Motor neuron (in vitro differentiated cells): ENCODE data around the gene IFNA8. TPM values are rescaled to one million over a fixed set of nuclear protein-coding genes. Genes with fewer than 3 reads are reported as not detected.
"Not testable (repeated sequence)": the region's sequence is repeated elsewhere in the genome, so short reads cannot be mapped to it uniquely, and the experiment has no call there.

ENCODE experiments used
- ATAC-seq, 8 experiments: fragments of 200-7000 bp; cut with Tn5 transposase; replicated peaks in 6 of 8; 2 replicates each; pipeline ENCODE4 v1.8.0; 2021; ENCODE audit warnings: mild to moderate bottlenecking in 8 of 8, moderate library complexity in 8 of 8
- H3K27ac ChIP-seq, 2 donors: fragments of 250-450 bp; sonication (Bioruptor Pico); 2 replicates each; pipeline ENCODE4 v1.9.0; 2021; ENCODE audit warnings: antibody characterized with exemption in 2 of 2, mild to moderate bottlenecking in 2 of 2, moderate library complexity in 1 of 2
- H3K4me1 ChIP-seq, 2 donors: fragments of 250-450 bp; sonication (Bioruptor Pico); replicated peaks in 1 of 2; 2 replicates each; pipeline ENCODE4 v1.6.1; 2021; ENCODE audit warnings: antibody characterized with exemption in 2 of 2, mild to moderate bottlenecking in 2 of 2, moderate library complexity in 1 of 2
- H3K4me3 ChIP-seq, 5 donors: fragments of 250-450 bp; sonication (Bioruptor Pico); 2 replicates each; pipeline ENCODE4 v1.9.0; 2021; ENCODE audit warnings: antibody characterized with exemption in 5 of 5, mild to moderate bottlenecking in 5 of 5, moderate library complexity in 4 of 5
- WGBS, 10 experiments: fragments of 450-650 bp; shearing (Covaris generic); methylation state at CpG; one replicate each; pipeline ENCODE4 v1.0.0; 2022; 5-methylcytosine and 5-hydroxymethylcytosine counted together
- in situ Hi-C, 9 experiments: fragments of 400-800 bp; cut with MboI; loops; one replicate each; pipeline ENCODE4 v1.15.0; 2021; ENCODE audit warnings: low sequenced_read_pairs in 9 of 9, low pct_unique_long_range_greater_than_20kb in 2 of 9; ENCODE audit not compliant: unreplicated experiment in 9 of 9
- total RNA-seq, 8 experiments: library from RNA; unstranded; fragments of 300-600 nt; gene quantifications; 2 replicates each; pipeline versions ENCODE4 v1.2.3 to v1.2.4, GENCODE V29; 2022

IFNA8 gene
- not detected for total RNA-seq

GRCh38 chr9:21408817-21409216, at the start of gene IFNA8:
Gene IFNA8 (plus strand): TSS chr9:21409117. CDS start chr9:21409177, 60 bp downstream.
- 78 to 100% (median 88%) methylated on average over 1 of the region's 1 CpG; no CpG with 5 or more reads in 2 of the 10 experiments for WGBS, 10 experiments
- in situ Hi-C loops: loop anchor here in 1 of 9 experiments (25.0 kb wide), 1 partner anchor 97 kb away; the partner anchor contains the start of gene IFNA5
- no peak within 1 kb of the TSS for H3K4me3 ChIP-seq

DNA sequence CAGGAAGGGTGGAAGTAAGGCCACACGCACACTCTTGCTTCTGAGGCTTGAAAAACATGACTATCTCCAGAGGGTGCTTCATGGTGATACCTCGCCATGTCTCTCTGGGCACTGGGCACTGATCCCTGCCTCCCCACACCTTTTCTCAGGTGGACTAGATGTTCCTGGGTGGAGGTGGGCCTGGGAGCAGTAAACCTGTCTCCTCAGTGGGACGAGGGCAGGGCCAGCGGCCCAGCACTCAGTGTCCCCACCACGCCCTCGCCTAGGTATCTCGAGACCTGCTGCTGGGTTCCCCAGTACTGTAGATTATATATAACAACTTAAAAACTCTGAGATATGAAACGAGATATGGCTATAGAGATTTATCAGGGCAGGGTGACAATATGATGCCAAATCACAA, 46.6 kb upstream of the IFNA8 start:
- Histone ChIP-seq H3K4me1 (peaks cover 3 to 6% of the 10 kb centered on the region in 2 donors), H3K27ac (no peak overlapping the region), H3K4me3 (no peak overlapping the region)
- WGBS, 10 experiments: 14 to 89% (median 76%) methylated on average over 1 to 8 of the region's 8 CpGs; no CpG with 5 or more reads in 3 of the 10 experiments
- in situ Hi-C loops: no loop called here
- no peak for ATAC-seq

More at GRCh38 chr9:21408817-21409216, at the start of gene IFNA8:
- ATAC-seq: no peak
- no peaks in the 10 kb centered on the region for H3K4me1 ChIP-seq
- H3K27ac ChIP-seq: no peak within 1 kb of the TSS

GRCh38 chr9:21367169-21367568, 41.7 kb upstream of the IFNA8 start:
- WGBS, 10 experiments: 17 to 86% (median 82%) methylated on average over 1 of the region's 2 CpGs; no CpG with 5 or more reads in 6 of the 10 experiments
- in situ Hi-C loops, H3K27ac ChIP-seq, H3K4me3 ChIP-seq, ATAC-seq, H3K4me1 ChIP-seq: not testable (repeated sequence)

GRCh38 chr9:21367957-21368356, 41.0 kb upstream of the IFNA8 start, which contains the start of gene IFNA13:
Gene IFNA13 (minus strand): TSS chr9:21368057. CDS start chr9:21368010, 47 bp downstream.
- Histone ChIP-seq H3K27ac (no peak within 1 kb of the TSS), H3K4me1 (no peaks in the 10 kb centered on the region), H3K4me3 (no peak within 1 kb of the TSS)
- no peak for ATAC-seq
- WGBS, 10 experiments: 24 to 100% (median 91%) methylated on average over 1 to 2 of the region's 3 CpGs; no CpG with 5 or more reads in 1 of the 10 experiments
- in situ Hi-C loops: no loop called here

DNA sequence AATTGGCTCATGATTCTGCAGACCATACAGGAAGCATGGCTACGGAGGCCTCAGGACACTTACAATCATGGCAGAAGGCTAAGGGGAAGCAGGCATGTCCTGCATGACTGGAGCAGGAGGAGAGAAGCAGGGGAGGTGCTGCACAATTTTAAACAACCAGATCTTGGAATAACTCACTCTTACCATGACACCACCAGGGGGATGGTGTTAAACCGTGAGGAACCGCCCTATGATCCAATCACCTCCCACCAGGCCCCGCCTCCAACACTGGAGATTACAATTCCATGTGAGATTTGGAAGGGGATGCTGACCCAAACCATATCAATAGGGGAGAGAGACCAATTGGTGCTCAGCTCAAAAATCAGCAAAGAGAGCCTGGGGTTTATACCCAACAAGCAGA, 37.5 kb upstream of the IFNA8 start:
- H3K4me3 ChIP-seq, in situ Hi-C loops, H3K4me1 ChIP-seq, H3K27ac ChIP-seq: not testable (repeated sequence)
- WGBS, 10 experiments: 0 to 81% (median 29%) methylated on average over 2 to 4 of the region's 4 CpGs; no CpG with 5 or more reads in 5 of the 10 experiments
- peak in 1 of 8 experiments; percentile 33 for ATAC-seq

DNA sequence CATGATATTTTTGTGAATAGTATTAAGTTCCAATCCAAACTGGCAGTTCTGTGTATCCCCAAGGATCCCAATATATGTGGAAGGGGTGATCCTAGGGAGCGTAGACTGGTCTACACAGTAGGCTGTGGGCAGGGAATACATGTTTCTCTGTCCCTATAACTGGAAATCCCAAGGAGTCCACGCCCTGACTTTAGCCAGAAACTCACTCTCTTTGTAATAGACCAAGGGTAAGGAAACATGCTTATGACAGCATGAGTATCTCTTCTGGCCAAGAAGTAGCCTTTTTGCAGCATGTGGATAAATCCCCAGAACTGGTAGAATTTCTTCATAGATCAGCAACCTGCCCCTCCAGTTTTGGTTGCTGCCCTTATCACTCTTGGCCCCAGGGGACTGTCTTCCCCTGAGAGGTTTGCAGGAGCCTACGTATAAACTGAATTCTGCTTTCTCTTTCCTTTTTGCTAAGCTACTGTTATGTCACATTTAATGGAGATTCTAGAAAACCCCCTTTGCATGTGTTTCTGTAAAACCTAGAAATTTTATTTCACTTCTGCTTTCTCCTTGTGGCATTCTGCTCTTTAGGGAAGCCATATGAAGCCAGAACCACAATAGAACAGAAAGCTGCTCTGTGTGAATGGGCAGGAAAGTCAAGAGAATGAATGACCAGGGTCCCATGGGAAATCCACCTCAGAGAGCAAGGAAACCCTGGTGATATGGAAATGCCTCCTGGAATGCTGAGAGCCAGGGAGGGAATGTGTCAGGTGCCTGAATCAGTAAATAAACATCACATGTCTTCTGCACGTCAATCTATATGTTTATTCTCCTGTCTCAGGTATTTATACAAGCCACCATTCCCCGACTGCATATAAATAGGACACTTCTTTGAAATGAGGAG, 27.2 kb upstream of the IFNA8 start:
- 16 to 74% (median 36%) methylated on average over 2 to 4 of the region's 5 CpGs; no CpG with 5 or more reads in 1 of the 10 experiments for WGBS, 10 experiments
- in situ Hi-C loops: no loop called here
- H3K4me3 ChIP-seq: no peak overlapping the region
- H3K4me1 ChIP-seq: peaks cover 4 to 9% of the 10 kb centered on the region in 2 donors
- H3K27ac ChIP-seq: peak overlapping the region in 1 of 2 donors; percentile 45
- ATAC-seq: peak in 7 of 8 experiments; percentile 37 to 99 (median 91)

DNA sequence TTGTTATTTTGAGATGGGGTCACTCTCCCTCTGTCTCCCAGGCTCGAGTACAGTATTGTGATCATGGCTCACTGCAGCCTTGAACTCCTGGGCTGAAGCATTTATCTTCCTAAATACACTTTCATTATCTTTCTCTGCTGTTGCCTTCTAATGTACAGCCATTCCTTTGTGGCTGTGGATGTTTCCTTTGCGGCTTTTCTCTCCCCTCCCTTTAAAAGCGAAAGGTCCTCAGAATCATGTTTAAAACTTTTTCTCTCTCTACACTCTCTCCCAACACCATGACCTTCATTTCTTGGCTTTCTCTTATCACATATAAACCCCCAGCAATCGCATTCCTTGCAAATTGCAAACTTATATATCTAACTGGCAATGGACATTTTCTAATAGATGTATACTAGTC, 25.3 kb upstream of the IFNA8 start:
- no peak for ATAC-seq
- Histone ChIP-seq H3K4me1 (peaks cover 4 to 9% of the 10 kb centered on the region in 2 donors), H3K27ac (no peak overlapping the region), H3K4me3 (no peak overlapping the region)
- 53 to 81% (median 67%) methylated on average over 2 to 4 of the region's 4 CpGs for WGBS, 10 experiments
- in situ Hi-C loops: no loop called here

- no peak within 1 kb of the TSS for H3K27ac ChIP-seq
- WGBS, 10 experiments: 0 to 87% (median 60%) methylated on average over 1 of the region's 1 CpG; no CpG with 5 or more reads in 1 of the 10 experiments
- in situ Hi-C loops: no loop called here
- H3K4me3 ChIP-seq: no peak within 1 kb of the TSS
- no peak for ATAC-seq
- peaks cover 4 to 9% of the 10 kb centered on the region in 2 donors for H3K4me1 ChIP-seq
Measured at GRCh38 chr9:21385131-21385670, 23.7 kb upstream of the IFNA8 start, which contains the start of gene IFNA2. Gene IFNA2 (minus strand): TSS chr9:21385398. CDS start chr9:21385329, 69 bp downstream.

DNA sequence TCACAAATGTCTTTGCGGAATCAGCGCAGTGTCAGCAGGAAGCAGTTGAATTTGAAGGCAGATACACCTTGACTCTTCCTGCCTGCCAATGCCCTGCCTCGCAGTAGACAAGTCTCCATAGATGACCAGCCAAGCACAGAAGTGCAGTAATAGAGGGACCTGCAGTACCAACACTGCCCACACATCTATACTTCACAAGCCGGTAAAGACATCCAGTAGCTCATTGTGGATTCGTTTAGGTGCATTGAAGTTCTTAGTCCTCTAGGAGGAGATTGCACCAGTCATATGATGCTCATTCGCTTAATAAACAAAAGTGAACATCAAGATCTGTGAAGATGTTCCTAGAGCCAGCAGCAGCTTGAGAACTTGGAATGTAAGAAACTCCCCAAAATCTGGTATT, 16.6 kb upstream of the IFNA8 start:
- Histone ChIP-seq H3K4me1 (no peaks in the 10 kb centered on the region), H3K4me3 (no peak overlapping the region), H3K27ac (no peak overlapping the region)
- peak in 3 of 8 experiments; percentile 70 to 86 (median 77) for ATAC-seq
- in situ Hi-C loops: loop anchor here in 1 of 9 experiments (10.0 kb wide), 1 partner anchor 67 kb away; no protein-coding TSS in a partner anchor
- 70 to 94% (median 85%) methylated on average over 1 to 5 of the region's 6 CpGs; no CpG with 5 or more reads in 3 of the 10 experiments for WGBS, 10 experiments

- H3K4me1 ChIP-seq: no peaks in the 10 kb centered on the region
- in situ Hi-C loops: loop anchor here in 1 of 9 experiments (10.0 kb wide), 1 partner anchor 71 kb away; no protein-coding TSS in a partner anchor
- WGBS, 10 experiments: 2 to 72% (median 17%) methylated on average over 2 to 37 of the region's 40 CpGs
- ATAC-seq: peak; percentile 87 to 99 (median 98)
- no peak overlapping the region for H3K27ac ChIP-seq
- H3K4me3 ChIP-seq: peak overlapping the region; percentile 36 to 71 (median 50)
Measured at GRCh38 chr9:21395778-21396717, 12.9 kb upstream of the IFNA8 start.

DNA sequence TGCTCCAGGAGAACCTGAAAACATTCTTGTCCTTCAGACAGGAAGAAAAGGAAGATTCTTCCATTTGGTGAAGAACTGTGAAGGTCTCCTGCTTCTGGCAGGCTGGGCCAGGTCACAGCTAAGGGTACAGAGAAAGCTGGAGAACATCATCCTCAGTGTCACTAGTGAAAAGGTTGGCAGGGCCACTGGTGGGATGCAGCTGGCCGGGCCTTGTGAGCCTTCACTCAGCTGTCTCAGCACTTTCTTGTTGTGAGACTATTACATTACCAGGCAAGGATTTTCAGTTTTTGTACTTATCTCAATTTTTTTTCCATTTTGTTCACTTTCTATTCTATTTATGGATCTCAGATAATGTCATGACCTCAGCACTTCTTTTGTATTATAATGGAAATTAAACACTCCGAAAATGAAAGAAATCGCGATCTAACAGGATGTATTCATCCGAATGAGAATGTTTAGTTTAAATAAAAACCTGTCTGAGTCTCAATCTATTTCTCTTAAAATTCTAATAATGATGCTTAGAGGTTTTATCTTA, 9.9 kb upstream of the IFNA8 start:
- no peak overlapping the region for H3K4me3 ChIP-seq
- WGBS, 10 experiments: 78 to 100% (median 92%) methylated on average over 3 to 5 of the region's 5 CpGs
- in situ Hi-C loops: loop anchor here in 1 of 9 experiments (10.0 kb wide), 1 partner anchor 74 kb away; no protein-coding TSS in a partner anchor

GRCh38 chr9:21399956-21400355, 9.0 kb upstream of the IFNA8 start:
- 9 to 81% (median 55%) methylated on average over 1 to 3 of the region's 3 CpGs for WGBS, 10 experiments
- Histone ChIP-seq H3K27ac (no peak overlapping the region), H3K4me1 (no peaks in the 10 kb centered on the region), H3K4me3 (no peak overlapping the region)
- no peak for ATAC-seq
- in situ Hi-C loops: loop anchor here in 2 of 9 experiments (10.0 to 25.0 kb wide), 2 partner anchors 75 to 88 kb away; partner anchors contain the start of gene IFNA5 (in 1 of the 2)

More for the DNA sequence above, 9.9 kb upstream of the IFNA8 start:
- no peak overlapping the region for H3K27ac ChIP-seq
- no peak for ATAC-seq
- no peaks in the 10 kb centered on the region for H3K4me1 ChIP-seq
